ENCODE results near the gene WNT5B.

DNA sequence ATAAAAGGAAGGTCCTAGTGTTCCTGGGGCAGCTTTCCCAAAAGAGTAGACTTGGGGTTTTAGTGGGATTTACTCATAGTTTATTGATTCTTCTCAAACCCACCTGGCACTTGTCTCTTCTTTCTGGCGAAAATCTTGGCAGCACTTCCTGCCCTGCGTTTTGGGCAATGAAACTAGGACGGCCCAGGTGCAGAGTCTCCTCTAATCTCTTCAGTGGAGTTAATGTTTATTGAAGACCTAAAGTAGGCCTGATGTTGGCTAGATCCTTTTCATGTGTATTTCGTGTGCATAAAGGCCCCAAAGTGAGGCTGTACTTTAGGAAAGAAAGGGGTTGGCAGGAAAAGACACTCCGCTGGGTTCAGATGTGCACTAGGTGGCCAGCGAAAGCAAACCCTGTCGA, 5.1 kb downstream of the WNT5B start:
- no peak for TF ChIP-seq TAF1 (IDR thresholded peaks at IDR 0.05; ENCODE audit: borderline replicate concordance, low read depth, low read length)
- TF ChIP-seq POLR2A (IDR thresholded peaks at IDR 0.05; ENCODE audit: low read depth, low read length), result no peak

Measured in GM12892 (cell line).